CD4-positive, alpha-beta T cell (primary cell): ENCODE results near the gene TP53BP2. TPM values are rescaled to one million over a fixed set of nuclear protein-coding genes. Genes with fewer than 3 reads are reported as not detected.
A peak's percentile ranks its signal among the peaks of the same experiment; 100 is the strongest.

Source experiments
- ATAC-seq: fragments of 200-7000 bp; cut with Tn5 transposase; one replicate; pipeline ENCODE4 v1.10.0; 2022; ENCODE audit warnings: mild to moderate bottlenecking; ENCODE audit not compliant: poor library complexity
- CTCF ChIA-PET: fragments of 350-600 bp; sonication (Branson Sonifier 250); formaldehyde crosslinking; loops from one replicate; lab custom pipeline; 2021; ENCODE audit warnings: antibody characterized with exemption, inconsistent platforms; lab: Charles Lee
- POLR2A ChIA-PET: fragments of 350-600 bp; sonication (Branson Sonifier 250); formaldehyde crosslinking; loops from one replicate; lab custom pipeline; 2021; ENCODE audit warnings: antibody characterized with exemption, inconsistent platforms; lab: Charles Lee
- DNase-seq, 14 experiments: peaks; one replicate each; pipeline ENCODE4 v3.0.0-alpha.2; 2013 to 2020; ENCODE audit warnings: mixed read lengths in 2 of 14
- H3K27ac ChIP-seq, 2 donors: one replicate each; pipeline versions ENCODE4 v1.5.1 to v1.7.0; 2013; ENCODE audit warnings: low read length in 2 of 2, low read depth in 1 of 2, mild to moderate bottlenecking in 1 of 2
- H3K27me3 ChIP-seq, 2 experiments: 1 replicate in 1 of 2; 2 replicates in 1 of 2; pipeline versions ENCODE4 v1.6.1 to v1.7.0; 2013; ENCODE audit warnings: low read length in 2 of 2, control low read depth in 1 of 2, mild to moderate bottlenecking in 1 of 2, moderate library complexity in 1 of 2; ENCODE audit not compliant: insufficient read depth in 2 of 2, control insufficient read depth in 1 of 2
- H3K36me3 ChIP-seq: one replicate; pipeline ENCODE4 v1.6.1; 2013; ENCODE audit warnings: low read length, control low read depth; ENCODE audit not compliant: insufficient read depth
- H3K4me1 ChIP-seq: one replicate; pipeline ENCODE4 v1.6.1; 2013; ENCODE audit warnings: low read length, control low read depth; ENCODE audit not compliant: insufficient read depth
- H3K4me3 ChIP-seq: one replicate; pipeline ENCODE4 v1.5.1; 2013; ENCODE audit warnings: mild to moderate bottlenecking, low read length, moderate library complexity
- H3K9me3 ChIP-seq, 2 experiments: 1 replicate in 1 of 2; 2 replicates in 1 of 2; pipeline versions ENCODE4 v1.6.1 to v1.7.0; 2013; ENCODE audit warnings: low read length in 2 of 2, mild to moderate bottlenecking in 2 of 2, control low read depth in 1 of 2, moderate library complexity in 1 of 2; ENCODE audit not compliant: control insufficient read depth in 1 of 2, insufficient read depth in 1 of 2
- H3K27ac Mint-ChIP-seq: one replicate; pipeline ENCODE4 v1.8.0; 2020; ENCODE audit warnings: mixed read lengths
- H3K27me3 Mint-ChIP-seq: one replicate; pipeline ENCODE4 v1.8.0; 2021; ENCODE audit warnings: mixed read lengths
- H3K36me3 Mint-ChIP-seq: one replicate; pipeline ENCODE4 v1.8.0; 2021; ENCODE audit warnings: low read depth, mixed read lengths
- H3K4me1 Mint-ChIP-seq: one replicate; pipeline ENCODE4 v1.8.0; 2021; ENCODE audit warnings: low read depth, mixed read lengths
- H3K4me3 Mint-ChIP-seq: one replicate; pipeline ENCODE4 v1.8.0; 2020; ENCODE audit warnings: mild to moderate bottlenecking, mixed read lengths
- H3K9me3 Mint-ChIP-seq: one replicate; pipeline ENCODE4 v1.8.0; 2020; ENCODE audit warnings: mixed read lengths
- CTCF ChIP-seq: fragments of 200-600 bp; IDR thresholded peaks from one replicate; pipeline ENCODE4 v1.8.0; 2022; ENCODE audit warnings: antibody characterized with exemption, mild to moderate bottlenecking
- intact Hi-C, 2 experiments: fragments of 100-400 bp; cut with DNase I in 1 of 2; cut with micrococcal nuclease in 1 of 2; formaldehyde crosslinking; loops; one replicate each; pipeline versions ENCODE4 v1.15.1 to v1.9.0; 2023 to 2025; cut with DNase I, micrococcal nuclease
- total RNA-seq, 174 experiments: library from RNA in 2 of 174; stranded (reverse) in 2 of 174; gene quantifications; one replicate each; pipeline ENCODE4 v1.2.3 and lab custom pipeline; 2021 to 2026

Gene TP53BP2
- total RNA-seq, 2 experiments from 2014 or later = 104 to 119 TPM

GRCh38 chr1:223825767-223826748 is 19.7 kb downstream of the TP53BP2 start:
- Histone ChIP-seq H3K27me3 (no peaks in the 10 kb centered on the region), H3K4me3 (no peak overlapping the region), H3K27ac (no peak overlapping the region), H3K4me1 (peaks cover 21% of the 10 kb centered on the region), H3K36me3 (no peaks in the 10 kb centered on the region), H3K9me3 (no peaks in the 10 kb centered on the region)
- Mint-ChIP-seq H3K4me1 (peaks cover 76% of the 10 kb centered on the region), H3K36me3 (peaks cover 6% of the 10 kb centered on the region), H3K27me3 (no peaks in the 10 kb centered on the region), H3K4me3 (no peak overlapping the region), H3K27ac (no peak overlapping the region), H3K9me3 (no peaks in the 10 kb centered on the region)
- ChIA-PET POLR2A (interaction anchor here (2.2 to 3.2 kb wide), 2 partner anchors 13 to 19 kb away, joined by 6 to 13 read pairs; partner anchors contain the start of gene TP53BP2), CTCF (interaction anchor here (2.2 kb wide), 1 partner anchor 15 kb away, joined by 10 read pairs; no protein-coding TSS in a partner anchor)
- TF ChIP-seq CTCF = no peak
- ATAC-seq = peak; percentile 26
- intact Hi-C loops = no loop called here
- DNase-seq = peak in 2 of 14 experiments; percentile 42 to 47

GRCh38 chr1:223824712-223825111 is 21.0 kb downstream of the TP53BP2 start:
- no peak overlapping the region for H3K4me3 Mint-ChIP-seq
- no peaks in the 10 kb centered on the region for H3K9me3 Mint-ChIP-seq

More at GRCh38 chr1:223824712-223825111, 21.0 kb downstream of the TP53BP2 start:
- no peak overlapping the region for H3K4me3 ChIP-seq
- no peak overlapping the region for H3K27ac Mint-ChIP-seq
- DNase-seq (no peak), ATAC-seq (no peak)
- intact Hi-C loops = no loop called here
- H3K9me3 ChIP-seq = no peaks in the 10 kb centered on the region
- no peak overlapping the region for H3K27ac ChIP-seq
- H3K36me3 Mint-ChIP-seq = peaks cover 19% of the 10 kb centered on the region
- H3K27me3 ChIP-seq = no peaks in the 10 kb centered on the region
- TF ChIP-seq CTCF = no peak
- POLR2A ChIA-PET = interaction anchor here (2.1 to 3.2 kb wide), 3 partner anchors 12 to 21 kb away, joined by 6 to 13 read pairs (median 11); partner anchors contain the start of gene TP53BP2
- H3K4me1 ChIP-seq = peaks cover 21% of the 10 kb centered on the region
- H3K27me3 Mint-ChIP-seq = no peaks in the 10 kb centered on the region
- CTCF ChIA-PET = interaction anchor here (1.0 to 2.2 kb wide), 4 partner anchors 11 to 22 kb away, joined by 3 to 10 read pairs (median 4); partner anchors contain the start of gene TP53BP2
- H3K36me3 ChIP-seq = peaks cover 12% of the 10 kb centered on the region
- H3K4me1 Mint-ChIP-seq = peaks cover 82% of the 10 kb centered on the region
